ENCODE data around the gene NDST3.

- no peak for TF ChIP-seq CTCF (optimal IDR thresholded peaks at IDR 0.05 in 1 of 3, IDR thresholded peaks at IDR 0.05 in 1 of 3, conservative IDR thresholded peaks at IDR 0.05 in 1 of 3; ENCODE audit: extremely low read depth in 1 of 3, insufficient read depth in 2 of 3, low read length in 3 of 3)
- TF ChIP-seq EZH2 (IDR thresholded peaks at IDR 0.05; ENCODE audit: low read length), result no peak
Observed at GRCh38 chr4:118215826-118216225, 181.5 kb downstream of the NDST3 start.
